AG04449 (cell line): Measurements from ENCODE around the gene LIN7C.

Source experiments
- CTCF ChIA-PET: fragments of 350-600 bp; formaldehyde crosslinking; extraction: SDS; loops from one replicate; lab custom pipeline; 2021; ENCODE audit warnings: antibody characterized with exemption; lab: Yijun Ruan, JAX
- POLR2A ChIA-PET: fragments of 400-600, 350-600 bp; formaldehyde crosslinking; extraction: SDS; loops from one replicate; lab custom pipeline; 2020; ENCODE audit warnings: antibody characterized with exemption, inconsistent platforms; lab: Yijun Ruan, JAX
- DNase-seq: peaks from one replicate; pipeline ENCODE4 v3.0.0-alpha.2; 2010; ENCODE audit warnings: low read depth, low spot score
- H3K4me3 ChIP-seq: 2 replicates; pipeline ENCODE4 v1.5.1; 2011; ENCODE audit warnings: low read depth, mild to moderate bottlenecking, control low read depth, low read length
- CTCF ChIP-seq: IDR thresholded peaks from one replicate; pipeline ENCODE4 v1.5.1; 2011; ENCODE audit warnings: mild to moderate bottlenecking, moderate library complexity, low read length, control low read depth, inconsistent platforms; ENCODE audit not compliant: insufficient read depth; ENCODE audit errors: missing control alignments

The LIN7C gene

GRCh38 chr11:27506200-27507182 lies at the start of gene LIN7C:
Gene LIN7C (minus strand): TSS chr11:27506769. CDS start chr11:27506752, 17 bp downstream.
- peak; percentile 66 for DNase-seq
- no peak for TF ChIP-seq CTCF
- ChIA-PET POLR2A (no interaction called here), CTCF (interaction anchor here (1.0 to 1.4 kb wide), 2 partner anchors 9 to 10 kb away, joined by 3 to 4 read pairs; no protein-coding TSS in a partner anchor)
- H3K4me3 ChIP-seq: peak within 1 kb of the TSS; percentile 76

- no peak for TF ChIP-seq CTCF
- ChIA-PET POLR2A (no interaction called here), CTCF (no interaction called here)
- no peak for DNase-seq
- H3K4me3 ChIP-seq: no peak overlapping the region
These were observed 48.7 kb upstream of the LIN7C start for GRCh38 chr11:27555264-27555663.

- no peak for TF ChIP-seq CTCF
- DNase-seq: no peak
- ChIA-PET POLR2A (no interaction called here), CTCF (interaction anchor here (1.3 kb wide), 1 partner anchor 25 kb away, joined by 5 read pairs; no protein-coding TSS in a partner anchor)
- H3K4me3 ChIP-seq: no peak overlapping the region
These were observed 46.6 kb upstream of the LIN7C start for GRCh38 chr11:27553186-27553585.

GRCh38 chr11:27552341-27552740 lies 45.8 kb upstream of the LIN7C start:
- CTCF ChIA-PET: interaction anchor here (1.3 kb wide), 1 partner anchor 24 kb away, joined by 5 read pairs; no protein-coding TSS in a partner anchor
- no peak overlapping the region for H3K4me3 ChIP-seq
- no peak for DNase-seq
- POLR2A ChIA-PET: no interaction called here
- no peak for TF ChIP-seq CTCF

- POLR2A ChIA-PET: no interaction called here
- H3K4me3 ChIP-seq: no peak overlapping the region
- CTCF ChIA-PET: no interaction called here
- TF ChIP-seq CTCF: no peak
- no peak for DNase-seq
These were observed 44.6 kb upstream of the LIN7C start for GRCh38 chr11:27551127-27551526.

GRCh38 chr11:27545946-27546345 lies 39.4 kb upstream of the LIN7C start:
- POLR2A ChIA-PET: no interaction called here

More at GRCh38 chr11:27545946-27546345, 39.4 kb upstream of the LIN7C start:
- no peak for DNase-seq
- TF ChIP-seq CTCF: no peak
- H3K4me3 ChIP-seq: no peak overlapping the region
- CTCF ChIA-PET: no interaction called here
